HEK293 (cell line): ENCODE results near the gene TAF5L.

ENCODE experiments used
- KLF1 ChIP-seq: fragments of 450-650 bp; formaldehyde crosslinking; IDR thresholded peaks from 2 replicates; pipeline ENCODE4 v1.5.1; 2016; ENCODE audit warnings: missing biosample characterization, missing genetic modification characterization
- TCF7L2 ChIP-seq: IDR thresholded peaks from 2 replicates; pipeline ENCODE4 v1.6.1; 2011; ENCODE audit warnings: low read depth, mild to moderate bottlenecking, inconsistent platforms, low read length, moderate library complexity, borderline replicate concordance
- ZBTB21 ChIP-seq: fragments of 450-650 bp; formaldehyde crosslinking; IDR thresholded peaks from 2 replicates; pipeline ENCODE4 v1.5.1; 2017; ENCODE audit warnings: missing biosample characterization, missing genetic modification characterization
- ZFP41 ChIP-seq: fragments of 450-650 bp; formaldehyde crosslinking; IDR thresholded peaks from 2 replicates; pipeline ENCODE4 v1.5.1; 2016; ENCODE audit warnings: missing biosample characterization, missing genetic modification characterization, borderline replicate concordance
- ZNF202 ChIP-seq: fragments of 450-650 bp; formaldehyde crosslinking; IDR thresholded peaks from 2 replicates; pipeline ENCODE4 v1.5.1; 2016; ENCODE audit warnings: missing biosample characterization, missing genetic modification characterization, borderline replicate concordance
- ZNF23 ChIP-seq: fragments of 450-650 bp; formaldehyde crosslinking; IDR thresholded peaks from 2 replicates; pipeline ENCODE4 v1.5.1; 2016; ENCODE audit warnings: missing biosample characterization, missing genetic modification characterization, borderline replicate concordance
- ZNF274 ChIP-seq, 2 experiments: fragments of 200-500 bp in 1 of 2; fragments of 450-650 bp in 1 of 2; sonication (Bioruptor generic) in 1 of 2; formaldehyde crosslinking in 1 of 2; IDR thresholded peaks; 2 replicates each; pipeline versions ENCODE4 v1.5.1 to v1.6.1; 2014 to 2016; ENCODE audit warnings: borderline replicate concordance in 1 of 2, inconsistent platforms in 1 of 2, low read length in 1 of 2, missing biosample characterization in 1 of 2, missing genetic modification characterization in 1 of 2
- ZNF529 ChIP-seq: fragments of 450-650 bp; formaldehyde crosslinking; IDR thresholded peaks from 2 replicates; pipeline ENCODE4 v1.5.1; 2017; ENCODE audit warnings: missing genetic modification characterization, missing biosample characterization; ENCODE audit not compliant: insufficient replicate concordance
- ZNF548 ChIP-seq: fragments of 450-650 bp; formaldehyde crosslinking; IDR thresholded peaks from 2 replicates; pipeline ENCODE4 v1.5.1; 2016; ENCODE audit warnings: missing biosample characterization, missing genetic modification characterization
- TF ChIP-seq, protein P1 (sequence below): fragments of 450-650 bp; formaldehyde crosslinking; IDR thresholded peaks from 2 replicates; pipeline ENCODE4 v1.5.1; 2016; ENCODE audit warnings: missing biosample characterization, missing genetic modification characterization
- TF ChIP-seq, protein P2 (sequence below): fragments of 450-650 bp; formaldehyde crosslinking; IDR thresholded peaks from 2 replicates; pipeline ENCODE4 v1.5.1; 2016; ENCODE audit warnings: missing biosample characterization, missing genetic modification characterization
- TF ChIP-seq, protein P3 (sequence below): fragments of 450-650 bp; formaldehyde crosslinking; IDR thresholded peaks from 2 replicates; pipeline ENCODE4 v1.5.1; 2017; ENCODE audit warnings: missing biosample characterization, mild to moderate bottlenecking, missing genetic modification characterization, moderate library complexity

DNA sequence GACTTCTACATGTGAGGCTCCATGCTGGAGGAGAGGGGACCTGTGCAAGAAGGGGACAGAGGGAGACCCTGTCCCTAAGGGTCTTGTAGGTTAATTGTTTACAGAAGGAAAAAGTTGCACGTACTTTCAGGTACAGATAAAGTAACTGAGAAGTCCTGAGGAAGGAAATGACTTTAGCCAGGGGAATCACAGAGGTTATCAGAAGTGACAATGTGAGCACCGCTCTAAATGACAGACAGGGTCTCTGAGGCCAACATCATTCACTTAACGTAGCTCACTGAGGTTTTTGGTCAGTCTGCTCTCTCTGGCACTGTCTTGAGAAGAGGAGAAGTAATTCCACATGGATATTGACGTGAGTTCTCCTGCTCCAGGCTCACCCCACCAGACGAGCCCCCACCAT, 12.0 kb downstream of the TAF5L start:
- TF ChIP-seq ZNF548 (tag by site-specific recombination): no peak
- TF ChIP-seq, protein P1, sequence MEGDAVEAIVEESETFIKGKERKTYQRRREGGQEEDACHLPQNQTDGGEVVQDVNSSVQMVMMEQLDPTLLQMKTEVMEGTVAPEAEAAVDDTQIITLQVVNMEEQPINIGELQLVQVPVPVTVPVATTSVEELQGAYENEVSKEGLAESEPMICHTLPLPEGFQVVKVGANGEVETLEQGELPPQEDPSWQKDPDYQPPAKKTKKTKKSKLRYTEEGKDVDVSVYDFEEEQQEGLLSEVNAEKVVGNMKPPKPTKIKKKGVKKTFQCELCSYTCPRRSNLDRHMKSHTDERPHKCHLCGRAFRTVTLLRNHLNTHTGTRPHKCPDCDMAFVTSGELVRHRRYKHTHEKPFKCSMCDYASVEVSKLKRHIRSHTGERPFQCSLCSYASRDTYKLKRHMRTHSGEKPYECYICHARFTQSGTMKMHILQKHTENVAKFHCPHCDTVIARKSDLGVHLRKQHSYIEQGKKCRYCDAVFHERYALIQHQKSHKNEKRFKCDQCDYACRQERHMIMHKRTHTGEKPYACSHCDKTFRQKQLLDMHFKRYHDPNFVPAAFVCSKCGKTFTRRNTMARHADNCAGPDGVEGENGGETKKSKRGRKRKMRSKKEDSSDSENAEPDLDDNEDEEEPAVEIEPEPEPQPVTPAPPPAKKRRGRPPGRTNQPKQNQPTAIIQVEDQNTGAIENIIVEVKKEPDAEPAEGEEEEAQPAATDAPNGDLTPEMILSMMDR: no peak
- TF ChIP-seq KLF1 (tag by site-specific recombination): no peak
- no peak for TF ChIP-seq ZBTB21 (tag by site-specific recombination)
- TF ChIP-seq ZFP41 (tag by site-specific recombination): no peak
- TF ChIP-seq, protein P2, sequence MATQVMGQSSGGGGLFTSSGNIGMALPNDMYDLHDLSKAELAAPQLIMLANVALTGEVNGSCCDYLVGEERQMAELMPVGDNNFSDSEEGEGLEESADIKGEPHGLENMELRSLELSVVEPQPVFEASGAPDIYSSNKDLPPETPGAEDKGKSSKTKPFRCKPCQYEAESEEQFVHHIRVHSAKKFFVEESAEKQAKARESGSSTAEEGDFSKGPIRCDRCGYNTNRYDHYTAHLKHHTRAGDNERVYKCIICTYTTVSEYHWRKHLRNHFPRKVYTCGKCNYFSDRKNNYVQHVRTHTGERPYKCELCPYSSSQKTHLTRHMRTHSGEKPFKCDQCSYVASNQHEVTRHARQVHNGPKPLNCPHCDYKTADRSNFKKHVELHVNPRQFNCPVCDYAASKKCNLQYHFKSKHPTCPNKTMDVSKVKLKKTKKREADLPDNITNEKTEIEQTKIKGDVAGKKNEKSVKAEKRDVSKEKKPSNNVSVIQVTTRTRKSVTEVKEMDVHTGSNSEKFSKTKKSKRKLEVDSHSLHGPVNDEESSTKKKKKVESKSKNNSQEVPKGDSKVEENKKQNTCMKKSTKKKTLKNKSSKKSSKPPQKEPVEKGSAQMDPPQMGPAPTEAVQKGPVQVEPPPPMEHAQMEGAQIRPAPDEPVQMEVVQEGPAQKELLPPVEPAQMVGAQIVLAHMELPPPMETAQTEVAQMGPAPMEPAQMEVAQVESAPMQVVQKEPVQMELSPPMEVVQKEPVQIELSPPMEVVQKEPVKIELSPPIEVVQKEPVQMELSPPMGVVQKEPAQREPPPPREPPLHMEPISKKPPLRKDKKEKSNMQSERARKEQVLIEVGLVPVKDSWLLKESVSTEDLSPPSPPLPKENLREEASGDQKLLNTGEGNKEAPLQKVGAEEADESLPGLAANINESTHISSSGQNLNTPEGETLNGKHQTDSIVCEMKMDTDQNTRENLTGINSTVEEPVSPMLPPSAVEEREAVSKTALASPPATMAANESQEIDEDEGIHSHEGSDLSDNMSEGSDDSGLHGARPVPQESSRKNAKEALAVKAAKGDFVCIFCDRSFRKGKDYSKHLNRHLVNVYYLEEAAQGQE: no peak
- no peak for TF ChIP-seq ZNF23 (tag by site-specific recombination)
- TF ChIP-seq ZNF202: no peak
- no peak for TF ChIP-seq ZNF529 (tag by site-specific recombination)
- no peak for TF ChIP-seq TCF7L2
- no peak for TF ChIP-seq ZNF274 (IDR thresholded peaks at IDR 0.05; ENCODE audit: low read length)
- no peak for TF ChIP-seq ZNF274 (tag by site-specific recombination; IDR thresholded peaks at IDR 0.05; ENCODE audit: borderline replicate concordance)
- TF ChIP-seq, protein P3, sequence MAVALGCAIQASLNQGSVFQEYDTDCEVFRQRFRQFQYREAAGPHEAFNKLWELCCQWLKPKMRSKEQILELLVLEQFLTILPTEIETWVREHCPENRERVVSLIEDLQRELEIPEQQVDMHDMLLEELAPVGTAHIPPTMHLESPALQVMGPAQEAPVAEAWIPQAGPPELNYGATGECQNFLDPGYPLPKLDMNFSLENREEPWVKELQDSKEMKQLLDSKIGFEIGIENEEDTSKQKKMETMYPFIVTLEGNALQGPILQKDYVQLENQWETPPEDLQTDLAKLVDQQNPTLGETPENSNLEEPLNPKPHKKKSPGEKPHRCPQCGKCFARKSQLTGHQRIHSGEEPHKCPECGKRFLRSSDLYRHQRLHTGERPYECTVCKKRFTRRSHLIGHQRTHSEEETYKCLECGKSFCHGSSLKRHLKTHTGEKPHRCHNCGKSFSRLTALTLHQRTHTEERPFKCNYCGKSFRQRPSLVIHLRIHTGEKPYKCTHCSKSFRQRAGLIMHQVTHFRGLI: no peak
